GM21526 (cell line): ENCODE measurements around the gene SEMG2.

Experiments
- ATAC-seq: cut with Tn5 transposase; IDR thresholded peaks from one replicate; pipeline ENCODE4 v1.9.1; 2021; ENCODE audit warnings: moderate library complexity; ENCODE audit not compliant: unreplicated experiment, low FRiP score

The SEMG2 gene, protein sequence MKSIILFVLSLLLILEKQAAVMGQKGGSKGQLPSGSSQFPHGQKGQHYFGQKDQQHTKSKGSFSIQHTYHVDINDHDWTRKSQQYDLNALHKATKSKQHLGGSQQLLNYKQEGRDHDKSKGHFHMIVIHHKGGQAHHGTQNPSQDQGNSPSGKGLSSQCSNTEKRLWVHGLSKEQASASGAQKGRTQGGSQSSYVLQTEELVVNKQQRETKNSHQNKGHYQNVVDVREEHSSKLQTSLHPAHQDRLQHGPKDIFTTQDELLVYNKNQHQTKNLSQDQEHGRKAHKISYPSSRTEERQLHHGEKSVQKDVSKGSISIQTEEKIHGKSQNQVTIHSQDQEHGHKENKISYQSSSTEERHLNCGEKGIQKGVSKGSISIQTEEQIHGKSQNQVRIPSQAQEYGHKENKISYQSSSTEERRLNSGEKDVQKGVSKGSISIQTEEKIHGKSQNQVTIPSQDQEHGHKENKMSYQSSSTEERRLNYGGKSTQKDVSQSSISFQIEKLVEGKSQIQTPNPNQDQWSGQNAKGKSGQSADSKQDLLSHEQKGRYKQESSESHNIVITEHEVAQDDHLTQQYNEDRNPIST

DNA sequence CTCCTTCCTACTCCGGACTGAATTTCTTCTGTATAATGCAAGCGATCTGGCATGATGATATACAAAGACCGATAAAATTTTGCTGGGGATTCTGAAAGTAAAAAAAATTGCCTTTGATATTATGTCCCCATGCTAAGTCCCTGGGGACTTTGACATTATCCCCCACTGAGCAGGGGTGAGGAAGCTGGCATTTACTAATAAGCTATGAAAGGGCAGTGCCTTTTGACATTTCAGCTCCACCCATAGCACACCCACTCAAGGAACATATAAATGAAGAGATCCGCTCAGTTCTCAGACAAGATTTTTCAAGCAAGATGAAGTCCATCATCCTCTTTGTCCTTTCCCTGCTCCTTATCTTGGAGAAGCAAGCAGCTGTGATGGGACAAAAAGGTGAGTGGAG is at the start of gene SEMG2:
TSS of gene SEMG2 (plus strand) at position 298 of the 400 bp plus-strand sequence. CDS start at position 315, 17 bp downstream.
- no peak for ATAC-seq

DNA sequence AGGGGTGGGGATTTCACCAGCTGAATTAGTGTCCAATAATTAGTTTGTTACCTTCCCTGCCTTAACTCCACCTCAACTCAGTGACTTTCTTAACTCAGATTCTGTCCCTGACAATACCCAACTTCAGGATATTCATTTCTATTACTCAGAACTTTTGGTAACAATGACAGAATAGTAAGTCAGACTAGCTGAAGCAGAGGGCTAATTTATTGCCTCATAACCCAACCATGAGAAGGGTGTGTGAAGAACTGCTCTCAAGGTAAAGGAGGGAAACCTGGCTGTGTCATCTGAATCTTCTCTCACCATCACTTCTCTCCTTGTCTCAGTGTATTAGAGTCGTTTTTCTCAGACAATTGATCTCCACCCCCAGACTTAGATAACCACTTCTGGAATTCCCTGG is 47.7 kb upstream of the SEMG2 start:
- no peak for ATAC-seq

DNA sequence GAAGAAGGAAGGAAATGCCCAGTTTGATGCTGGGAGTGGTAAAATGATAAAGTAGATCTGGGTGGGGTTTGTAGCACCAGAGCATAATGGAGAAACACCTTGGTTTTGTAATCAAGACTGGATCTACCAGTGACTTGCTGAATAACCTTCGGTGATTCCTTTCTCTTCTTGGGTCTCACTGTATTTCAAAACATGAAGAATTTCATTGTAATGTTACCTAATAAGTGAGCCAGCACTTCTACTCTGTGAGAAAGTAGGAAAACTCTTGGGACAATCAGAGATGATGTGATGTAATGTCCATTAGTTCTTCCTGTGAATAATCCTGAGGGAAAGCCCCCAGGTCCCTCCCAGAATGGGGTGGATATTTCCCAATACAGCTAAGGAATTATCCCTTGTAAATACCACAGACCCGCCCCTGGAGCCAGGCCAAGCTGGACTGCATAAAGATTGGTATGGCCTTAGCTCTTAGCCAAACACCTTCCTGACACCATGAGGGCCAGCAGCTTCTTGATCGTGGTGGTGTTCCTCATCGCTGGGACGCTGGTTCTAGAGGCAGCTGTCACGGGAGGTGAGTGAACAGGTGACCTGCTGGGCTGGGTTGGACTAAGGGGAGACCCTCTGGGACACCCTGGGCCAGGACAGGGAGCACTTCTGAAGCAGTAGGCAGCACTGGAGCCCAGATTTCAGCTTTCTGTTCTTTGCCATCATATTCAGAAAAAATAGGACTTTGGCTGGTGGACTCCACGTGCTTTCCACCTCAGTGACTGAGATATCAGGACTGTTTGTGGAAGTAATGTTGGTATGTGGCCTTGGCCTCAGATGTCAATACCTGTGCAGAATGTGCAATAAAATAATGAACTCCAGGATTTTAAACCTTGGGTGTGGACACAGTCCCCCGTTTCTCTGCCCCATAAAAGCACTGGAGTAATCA is 46.5 kb upstream of the SEMG2 start, which contains the start of gene PI3:
TSS of gene PI3 (plus strand) at position 469 of the 931 bp plus-strand sequence. CDS start at position 490, 21 bp downstream.
- no peak for ATAC-seq

DNA sequence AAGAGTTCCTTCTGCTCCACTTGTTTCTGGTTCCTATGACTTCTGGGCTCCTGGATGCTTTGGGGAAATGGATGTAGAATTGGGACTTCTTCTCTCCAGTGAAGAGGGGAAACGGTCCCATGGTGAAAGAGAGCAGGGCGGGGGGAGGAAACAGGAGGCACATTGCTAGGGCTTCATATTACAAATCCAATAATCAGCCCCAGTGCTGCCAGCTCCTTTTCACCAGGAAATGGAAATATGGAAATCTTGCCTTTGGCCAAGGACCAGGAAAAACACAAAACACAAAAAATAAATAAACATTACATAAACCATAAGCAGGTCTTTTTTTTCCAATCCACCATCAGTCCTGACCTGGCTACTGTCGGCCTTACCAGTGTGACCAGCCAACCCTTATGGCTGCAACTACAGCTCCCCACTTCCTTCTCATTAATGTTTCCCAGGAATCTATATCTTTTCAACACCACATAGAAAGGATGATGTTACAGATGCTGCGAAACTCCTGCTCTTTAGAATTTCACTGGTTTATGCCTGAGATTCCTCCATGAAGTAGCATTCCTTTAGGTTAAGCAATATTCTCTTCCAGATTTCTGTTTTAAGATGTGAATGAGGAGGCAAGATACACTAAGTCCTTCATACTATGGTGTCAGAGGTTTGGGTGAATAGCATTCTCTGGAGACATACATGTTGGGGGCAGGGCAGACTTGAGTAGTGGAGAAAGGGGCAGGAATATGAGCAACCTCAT is 44.5 kb upstream of the SEMG2 start:
- ATAC-seq, result no peak

DNA sequence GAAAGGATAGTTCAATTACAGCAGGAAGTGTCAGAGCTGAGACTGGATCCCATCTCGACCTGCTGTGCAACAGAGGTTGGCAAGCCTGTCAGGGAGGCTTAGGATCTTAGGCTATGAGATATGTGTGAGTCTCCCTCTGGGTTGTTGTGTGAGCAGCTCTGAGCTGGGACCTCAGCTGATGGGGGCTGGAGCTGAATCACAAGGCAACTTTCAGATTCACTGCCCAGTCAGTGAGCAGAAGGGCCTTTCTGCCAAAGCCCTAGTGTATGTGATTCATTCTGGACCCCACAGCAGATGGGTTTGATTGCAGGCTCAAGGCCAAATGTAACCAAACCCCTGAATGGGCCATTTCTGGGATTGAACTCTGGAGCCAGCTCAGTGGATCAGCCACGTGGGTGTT is 42.0 kb upstream of the SEMG2 start:
- no peak for ATAC-seq

DNA sequence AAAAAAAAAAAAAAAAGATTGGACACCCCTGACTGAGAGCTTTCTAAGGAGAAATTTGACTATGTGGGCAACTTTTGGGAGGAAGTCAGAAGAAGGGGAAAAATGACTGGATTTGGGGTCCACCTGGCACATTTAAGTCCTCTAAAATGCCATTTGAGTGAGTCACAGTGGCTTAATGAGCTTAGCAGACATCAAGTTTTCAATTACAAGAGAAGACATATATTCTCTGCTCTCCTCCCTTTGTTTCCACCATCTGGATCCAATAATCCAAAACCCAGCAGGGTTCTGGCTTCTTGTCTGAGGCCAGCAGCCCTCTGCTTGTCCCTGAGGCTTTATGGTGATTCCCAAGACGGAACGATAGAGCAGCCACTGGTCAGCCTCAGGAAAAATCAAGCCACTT is 39.5 kb upstream of the SEMG2 start:
- ATAC-seq, result no peak

DNA sequence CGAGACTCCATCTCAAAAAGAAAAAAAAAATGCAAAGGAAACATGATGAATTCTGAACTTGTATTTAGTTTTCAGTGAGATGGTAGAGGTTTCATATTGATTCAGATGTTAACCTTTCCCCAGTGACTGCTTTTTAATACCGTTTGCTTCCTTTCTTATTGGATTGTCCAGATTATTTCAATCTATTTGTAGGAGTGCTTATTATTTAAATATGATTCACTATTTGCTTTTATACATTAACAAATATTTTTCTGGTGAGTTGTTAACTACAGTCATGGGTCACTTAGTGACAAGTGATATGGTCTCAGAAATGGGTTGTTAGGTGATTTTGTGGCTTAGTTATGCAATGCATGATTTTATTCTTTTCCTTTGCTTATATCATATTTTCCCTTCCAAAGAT is 38.1 kb upstream of the SEMG2 start:
- ATAC-seq, result no peak

DNA sequence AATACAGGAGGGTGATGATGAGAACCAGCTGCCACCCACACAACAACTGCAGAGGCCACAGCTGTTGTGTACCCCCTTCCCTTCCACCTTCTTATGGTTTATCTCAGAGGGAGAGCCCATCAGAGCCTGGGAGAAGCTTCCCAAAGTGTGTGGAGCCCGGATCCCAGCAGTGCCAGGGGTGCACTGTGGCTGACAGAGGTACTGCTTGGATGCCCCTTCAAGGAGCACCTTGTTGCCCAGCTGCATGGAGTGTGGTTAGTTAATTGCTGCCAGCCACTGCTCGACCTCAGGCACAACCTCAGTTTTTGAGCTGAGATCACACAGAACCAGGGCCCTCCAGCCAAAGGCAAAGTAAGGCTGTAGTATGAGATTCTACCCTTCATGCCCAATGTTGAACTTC is 33.5 kb upstream of the SEMG2 start:
- no peak for ATAC-seq

DNA sequence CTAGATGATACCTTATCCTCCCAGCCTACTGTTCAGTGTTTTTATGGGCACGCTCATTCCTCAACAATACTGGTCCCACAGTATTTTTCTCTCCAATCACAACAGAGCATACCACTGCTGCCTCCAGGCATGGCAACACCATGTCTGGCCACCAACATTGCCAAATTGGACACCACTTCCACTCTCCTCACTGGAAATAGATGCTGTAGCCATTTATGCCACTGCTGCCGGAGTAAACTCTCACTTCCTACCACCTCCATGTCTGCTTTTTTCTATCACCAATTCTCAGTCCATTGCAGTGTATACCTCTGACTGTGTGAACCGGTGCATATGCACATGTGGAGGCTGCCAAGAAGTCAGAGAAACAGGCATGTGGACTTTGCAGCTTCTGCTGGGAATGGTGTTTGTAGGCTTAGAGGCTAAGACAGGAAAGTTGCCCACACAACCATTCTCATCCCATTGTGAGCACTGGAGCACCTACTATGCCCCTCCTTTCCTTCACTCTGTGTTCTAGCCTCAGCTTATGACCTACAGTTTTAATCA is 32.0 kb upstream of the SEMG2 start:
- no peak for ATAC-seq

DNA sequence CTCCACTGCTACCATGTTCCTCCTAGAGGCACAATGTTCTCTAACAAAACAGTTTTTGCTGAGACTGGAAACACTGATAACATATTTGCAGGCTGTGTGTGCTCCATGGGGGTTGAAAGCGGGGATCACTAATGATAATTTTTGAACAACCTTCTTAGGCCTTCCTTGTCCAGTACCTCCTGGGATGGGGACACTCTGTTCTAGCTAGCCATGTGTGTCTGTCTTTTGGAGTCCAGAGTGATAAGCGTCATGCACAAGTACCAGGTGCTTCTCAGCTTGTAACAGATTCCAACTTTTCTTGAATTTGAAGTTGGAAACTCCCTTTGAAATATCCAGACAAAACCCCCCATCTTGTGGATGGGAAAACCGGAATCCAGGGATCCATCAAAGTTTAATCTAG is 31.3 kb upstream of the SEMG2 start:
- no peak for ATAC-seq

DNA sequence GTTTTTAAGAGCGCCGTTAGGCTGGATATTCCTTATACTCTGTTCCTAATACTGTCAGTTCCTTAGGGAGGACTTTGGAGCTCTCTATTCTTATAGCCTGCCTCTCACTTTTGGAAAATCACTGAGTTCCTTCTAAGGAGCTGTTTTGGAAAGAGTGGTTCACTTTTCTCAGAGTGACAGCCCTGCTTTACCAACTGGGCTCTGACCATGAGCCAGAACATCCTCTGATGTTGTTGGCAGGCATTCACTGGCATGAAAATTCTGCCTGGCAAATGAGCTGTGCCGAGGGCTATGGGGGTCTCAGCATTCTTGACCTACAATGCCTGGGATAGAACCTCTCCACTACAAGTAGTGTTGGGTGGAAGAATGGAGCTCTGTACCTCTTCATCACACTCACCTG is 29.2 kb upstream of the SEMG2 start:
- no peak for ATAC-seq

DNA sequence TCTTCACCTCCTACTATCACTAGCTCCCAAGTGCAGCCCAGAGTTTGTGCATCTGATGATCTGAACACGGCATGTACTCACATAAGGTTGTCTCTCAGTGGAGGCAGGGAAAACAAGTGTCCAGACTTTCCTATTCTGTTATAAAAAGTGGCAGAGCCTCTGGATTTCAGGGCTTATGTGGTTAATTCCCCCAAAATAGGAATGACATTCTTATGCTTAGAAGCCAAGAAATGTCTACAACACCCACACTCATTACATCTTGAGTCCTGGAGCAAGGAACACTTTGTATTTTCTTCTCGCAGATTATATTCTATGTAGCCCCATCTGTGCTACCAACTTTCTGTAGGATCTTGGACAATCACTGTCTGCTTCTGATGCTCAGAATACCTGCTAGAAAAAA is 27.8 kb upstream of the SEMG2 start:
- ATAC-seq, result no peak

DNA sequence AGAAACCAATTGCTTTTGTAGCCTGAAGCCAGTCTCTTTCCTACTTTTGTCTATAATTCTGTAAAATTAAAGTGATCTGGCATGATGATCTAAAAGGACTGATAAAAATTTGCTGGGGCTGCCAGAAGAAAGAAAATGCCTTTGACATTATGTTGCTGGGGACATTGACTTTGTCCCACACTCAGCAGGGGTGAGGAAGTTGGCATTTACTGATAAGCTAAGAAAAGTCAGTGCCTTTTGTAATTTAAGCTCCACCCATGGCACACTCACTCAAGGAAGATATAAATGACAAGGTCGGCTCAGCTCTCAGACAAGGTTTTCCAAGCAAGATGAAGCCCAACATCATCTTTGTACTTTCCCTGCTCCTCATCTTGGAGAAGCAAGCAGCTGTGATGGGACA is 14.4 kb upstream of the SEMG2 start, which contains the start of gene SEMG1:
TSS of gene SEMG1 (plus strand) at position 309 of the 400 bp plus-strand sequence. CDS start at position 330, 21 bp downstream.
- ATAC-seq, result no peak

DNA sequence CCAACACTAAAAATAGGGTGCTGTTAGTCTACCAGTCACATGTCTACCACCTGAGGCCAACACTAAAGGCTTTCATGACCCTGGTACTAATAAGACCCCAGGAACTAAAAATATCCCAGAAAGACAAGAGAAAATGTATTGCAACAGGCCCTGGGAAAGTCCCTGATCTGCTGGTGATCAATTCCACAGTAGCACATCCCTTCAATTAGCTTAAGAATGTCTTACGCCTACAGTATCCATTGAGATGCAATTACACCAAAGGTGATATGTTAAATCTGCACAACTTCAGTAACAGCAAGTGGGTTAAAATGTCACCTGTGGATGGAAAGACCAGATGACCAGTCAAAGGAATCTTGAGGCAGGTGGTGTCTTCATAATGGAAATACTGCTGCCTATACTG is 11.2 kb upstream of the SEMG2 start:
- ATAC-seq, result no peak

DNA sequence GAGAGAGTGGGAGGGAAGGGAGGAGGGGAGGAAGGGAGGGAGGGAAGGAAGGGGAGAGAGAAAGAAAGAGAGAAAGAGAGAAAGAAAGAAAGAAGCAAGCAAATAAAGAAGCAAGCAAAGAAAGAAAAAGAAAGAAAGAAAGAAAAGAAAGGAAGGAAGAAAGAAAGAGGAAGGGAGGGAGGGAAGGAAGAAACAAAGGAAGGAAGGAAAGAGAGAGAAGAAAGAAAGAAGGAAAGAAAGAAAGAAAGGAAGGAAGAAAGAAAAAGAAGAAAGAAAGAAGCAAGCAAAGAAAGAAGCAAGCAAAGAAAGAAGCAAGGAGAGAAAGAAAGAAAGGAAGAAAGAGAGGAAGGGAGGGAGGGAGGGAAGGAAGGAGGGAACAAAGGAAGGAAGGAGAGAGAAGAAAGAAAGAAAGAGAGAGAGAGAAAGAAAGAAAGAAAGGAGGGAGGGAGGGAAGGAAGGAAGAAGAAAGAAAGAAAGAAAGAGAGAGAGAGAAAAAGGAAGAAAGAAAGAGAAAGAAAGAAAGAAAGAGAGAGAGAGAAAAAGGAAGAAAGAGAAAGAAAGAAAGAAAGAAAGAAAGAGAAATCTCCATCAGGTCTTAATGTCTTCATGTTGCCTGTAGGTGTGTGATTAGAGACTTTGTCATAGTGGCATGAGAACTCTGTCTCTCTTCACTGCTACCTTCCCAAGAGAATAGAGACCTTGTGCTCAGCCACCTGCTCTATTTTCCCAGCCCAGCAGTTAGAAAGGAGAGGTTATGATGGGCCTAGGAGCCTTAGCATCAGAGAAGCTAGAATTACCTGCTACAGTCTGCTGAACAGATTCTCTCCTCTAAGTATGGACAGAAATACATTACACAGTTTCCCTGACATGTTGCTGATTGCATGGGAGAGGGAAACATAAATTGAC is 9.4 kb upstream of the SEMG2 start:
- ATAC-seq, result no peak

DNA sequence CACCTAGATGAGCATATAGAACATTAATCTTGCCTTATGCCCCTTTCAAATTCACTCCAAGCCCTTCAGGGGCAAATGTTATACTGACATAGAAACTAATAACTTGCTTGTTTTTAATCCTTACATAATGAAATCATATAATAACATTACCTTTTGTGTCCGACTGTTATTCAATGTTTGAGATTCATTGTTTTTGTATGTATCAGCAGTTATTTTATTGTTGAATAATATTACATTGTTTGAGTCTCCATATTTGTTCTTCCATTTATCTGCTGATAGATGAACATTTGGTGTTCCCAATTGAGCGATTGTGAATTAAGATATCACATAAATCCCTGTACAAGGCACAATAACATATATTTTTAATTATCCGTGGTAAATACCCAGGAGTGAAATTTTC is 8.3 kb upstream of the SEMG2 start:
- no peak for ATAC-seq

DNA sequence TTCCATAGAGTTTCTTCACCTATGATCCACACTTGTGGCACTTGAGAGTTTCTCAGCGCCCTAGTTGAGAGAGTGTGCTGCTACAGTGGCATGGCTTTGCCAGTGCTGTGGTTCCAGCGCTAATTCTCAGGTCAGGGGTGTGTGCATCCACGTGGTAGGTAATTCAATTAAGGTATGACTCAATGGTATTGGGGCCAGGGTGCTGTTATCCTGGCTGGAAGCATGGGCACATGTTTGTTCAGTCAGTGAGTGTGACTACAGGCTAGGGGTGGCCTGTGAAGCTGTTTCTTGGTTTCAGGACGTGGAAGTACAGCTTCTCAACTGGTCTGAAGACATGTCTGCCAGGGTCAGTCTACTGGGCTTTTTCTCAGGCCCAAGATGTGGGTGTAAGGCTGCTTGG is 3.0 kb upstream of the SEMG2 start:
- ATAC-seq, result no peak

DNA sequence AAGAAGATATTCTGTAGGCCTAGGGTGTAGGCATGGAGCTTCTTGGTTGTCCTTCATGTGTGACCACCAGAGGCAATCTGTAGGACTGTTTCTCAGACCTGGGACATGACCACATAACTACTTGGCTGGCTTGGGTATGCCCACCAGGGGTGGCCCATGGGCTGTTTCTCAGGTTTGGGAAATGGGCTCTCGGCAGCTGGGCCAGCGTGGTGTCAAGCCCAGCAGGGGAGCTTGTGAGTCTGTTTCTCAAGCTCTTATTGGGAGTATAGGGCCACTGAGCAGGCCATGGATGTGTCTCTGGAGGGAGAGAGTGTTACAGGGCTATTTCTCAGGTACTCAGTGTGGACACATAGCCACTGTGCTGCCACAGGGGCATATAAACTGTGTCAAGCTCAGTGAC is 2.5 kb upstream of the SEMG2 start:
- no peak for ATAC-seq

DNA sequence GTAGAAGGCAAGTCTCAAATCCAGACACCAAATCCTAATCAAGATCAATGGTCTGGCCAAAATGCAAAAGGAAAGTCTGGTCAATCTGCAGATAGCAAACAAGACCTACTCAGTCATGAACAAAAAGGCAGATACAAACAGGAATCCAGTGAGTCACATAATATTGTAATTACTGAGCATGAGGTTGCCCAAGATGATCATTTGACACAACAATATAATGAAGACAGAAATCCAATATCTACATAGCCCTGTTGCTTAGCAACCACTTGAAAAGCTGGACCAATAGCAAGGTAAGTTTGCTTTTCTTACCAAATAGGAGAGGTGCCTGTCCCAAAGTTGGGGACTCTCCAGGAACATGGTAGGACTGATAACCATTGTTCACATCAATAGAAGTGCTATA is 2.0 kb downstream of the SEMG2 start:
- ATAC-seq, result no peak
